K562 (cell line): ENCODE data around the gene NTRK3. TPM values are rescaled to one million over a fixed set of nuclear protein-coding genes. Genes with fewer than 3 reads are reported as not detected.

Source experiments
- ATAC-seq: fragments of 200-7000 bp; cut with Tn5 transposase; 3 replicates; pipeline ENCODE4 v1.9.1; 2020; ENCODE audit warnings: moderate library complexity
- BruUV-seq: library from RNA; stranded (reverse); fragments of 400-500 nt; replicated peaks from 2 replicates; lab custom pipeline; 2021; lab: Mats Ljungman, UMichigan
- CTCF ChIA-PET: fragments of 300-600 bp; formaldehyde crosslinking; extraction: SDS; loops from one replicate; lab custom pipeline; 2021; ENCODE audit warnings: low intra/inter-chr PET ratio; lab: Yijun Ruan, JAX
- POLR2A ChIA-PET: fragments of 300-600, 350-650 bp; sonication (Branson Sonifier 250); formaldehyde crosslinking; extraction: SDS; loops from one replicate; lab custom pipeline; 2021; ENCODE audit warnings: antibody characterized with exemption, inconsistent platforms; lab: Yijun Ruan, JAX
- DNase-seq, 4 experiments: peaks; one replicate each; pipeline versions ENCODE4 v3.0.0 to v3.0.0-alpha.2; 2011 to 2018; ENCODE audit warnings: low spot score in 3 of 4, mixed read lengths in 3 of 4; ENCODE audit errors: extremely low read depth in 1 of 4
- FAIRE-seq: peaks from 2 replicates; lab custom pipeline; 2011; peaks lifted over from hg19 to GRCh38; lab: Jason Lieb, UNC
- H2AFZ ChIP-seq: 2 replicates; pipeline ENCODE4 v1.6.0; 2011; ENCODE audit warnings: low read depth, low read length, control low read depth, inconsistent platforms
- H3K27ac ChIP-seq: fragments of 200-600 bp; 3 replicates; pipeline ENCODE4 v1.8.0; 2011; ENCODE audit warnings: low read depth, mild to moderate bottlenecking, control low read depth, inconsistent platforms, low read length, moderate library complexity, mixed read lengths; ENCODE audit errors: extremely low read depth
- H3K27me3 ChIP-seq, 2 experiments: fragments of 300-600 bp in 1 of 2; 2 replicates in 1 of 2; 3 replicates in 1 of 2; pipeline versions ENCODE4 v1.6.0 to v1.8.0; 2011; ENCODE audit warnings: inconsistent platforms in 2 of 2, low read length in 2 of 2, mild to moderate bottlenecking in 1 of 2, mixed read lengths in 1 of 2, moderate library complexity in 1 of 2; ENCODE audit not compliant: control insufficient read depth in 2 of 2, insufficient read depth in 2 of 2
- H3K36me3 ChIP-seq: fragments of 300-600 bp; 3 replicates; pipeline ENCODE4 v1.8.0; 2011; ENCODE audit warnings: mild to moderate bottlenecking, low read length, inconsistent platforms; ENCODE audit not compliant: control insufficient read depth, insufficient read depth
- H3K4me1 ChIP-seq, 2 experiments: fragments of 200-600 bp in 1 of 2; replicated peaks in 1 of 2; 2 replicates in 1 of 2; 3 replicates in 1 of 2; pipeline versions ENCODE4 v1.5.1 to v1.8.0; 2011; ENCODE audit warnings: inconsistent platforms in 2 of 2, low read length in 2 of 2, mild to moderate bottlenecking in 1 of 2, mixed read lengths in 1 of 2, moderate library complexity in 1 of 2; ENCODE audit not compliant: control insufficient read depth in 2 of 2, insufficient read depth in 2 of 2
- H3K4me2 ChIP-seq: 2 replicates; pipeline ENCODE4 v1.6.1; 2011; ENCODE audit warnings: low read length, control low read depth, inconsistent platforms, mixed read lengths; ENCODE audit not compliant: insufficient read depth
- H3K4me3 ChIP-seq: fragments of 200-600 bp; sonication (generic), shearing (Covaris generic); 2 replicates; pipeline ENCODE4 v1.5.1; 2016; ENCODE audit warnings: control low read depth, inconsistent platforms
- H3K79me2 ChIP-seq: fragments of 200-600 bp; 3 replicates; pipeline ENCODE4 v1.8.0; 2011; ENCODE audit warnings: low read length, inconsistent platforms; ENCODE audit not compliant: control insufficient read depth, insufficient read depth
- H3K9ac ChIP-seq, 2 experiments: 2 replicates each; pipeline versions ENCODE4 v1.6.0 to v1.6.1; 2011; ENCODE audit warnings: low read depth in 2 of 2, low read length in 2 of 2, control low read depth in 1 of 2, inconsistent platforms in 1 of 2, mild to moderate bottlenecking in 1 of 2, mixed read lengths in 1 of 2; ENCODE audit not compliant: insufficient read depth in 1 of 2
- H3K9me1 ChIP-seq: one replicate; pipeline ENCODE4 v1.6.0; 2011; ENCODE audit warnings: inconsistent platforms, mild to moderate bottlenecking, low read length, moderate library complexity; ENCODE audit not compliant: control insufficient read depth, insufficient read depth
- H3K9me3 ChIP-seq: replicated peaks from 2 replicates; pipeline ENCODE4 v1.5.1; 2011; ENCODE audit warnings: low read depth, low read length, inconsistent platforms; ENCODE audit not compliant: control insufficient read depth, insufficient read depth
- H4K20me1 ChIP-seq: replicated peaks from 2 replicates; pipeline ENCODE4 v1.6.1; 2011; ENCODE audit warnings: low read length, inconsistent platforms, mixed read lengths; ENCODE audit not compliant: control insufficient read depth, insufficient read depth
- C11orf30 ChIP-seq: fragments of 450-650 bp; IDR thresholded peaks from 2 replicates; pipeline ENCODE4 v1.6.1; 2016; ENCODE audit warnings: low read depth, mild to moderate bottlenecking
- CXXC5 ChIP-seq: fragments of 250-450 bp; sonication (Bioruptor Pico); IDR thresholded peaks from 2 replicates; pipeline ENCODE4 v1.8.0; 2022; ENCODE audit warnings: inconsistent platforms, mild to moderate bottlenecking, moderate library complexity
- HMGN3 ChIP-seq: IDR thresholded peaks from 2 replicates; pipeline ENCODE4 v1.6.1; 2011; ENCODE audit warnings: borderline replicate concordance, low read depth, mild to moderate bottlenecking, mixed read lengths, low read length; ENCODE audit not compliant: insufficient read length; ENCODE audit errors: extremely low read depth
- MAFF ChIP-seq: IDR thresholded peaks from 2 replicates; pipeline ENCODE4 v1.6.1; 2012; ENCODE audit warnings: low read length, improper control_type of control experiment
- MAFG ChIP-seq: fragments of 450-650 bp; conservative IDR thresholded peaks from 2 replicates; pipeline ENCODE4 v1.6.1; 2016; ENCODE audit warnings: missing genetic modification characterization, missing compliant biosample characterization
- MAFK ChIP-seq: IDR thresholded peaks from 2 replicates; pipeline ENCODE4 v1.6.1; 2011; ENCODE audit warnings: low read length, improper control_type of control experiment
- MCM5 ChIP-seq: fragments of 450-650 bp; IDR thresholded peaks from 2 replicates; pipeline ENCODE4 v1.6.1; 2016; ENCODE audit warnings: low read depth
- MED1 ChIP-seq: sonication (generic); formaldehyde crosslinking; IDR thresholded peaks from 2 replicates; pipeline ENCODE4 v1.8.1; 2023; ENCODE audit warnings: missing genetic modification reagents, borderline replicate concordance
- MTA2 ChIP-seq: fragments of 450-650 bp; IDR thresholded peaks from 2 replicates; pipeline ENCODE4 v1.6.1; 2016; ENCODE audit warnings: low read depth
- SPI1 ChIP-seq: IDR thresholded peaks from 2 replicates; pipeline ENCODE4 v1.6.1; 2011; ENCODE audit warnings: low read depth, low read length, control low read depth, borderline replicate concordance
- TAL1 ChIP-seq: fragments of 450-650 bp; IDR thresholded peaks from 2 replicates; pipeline ENCODE4 v1.6.1; 2016; ENCODE audit warnings: mild to moderate bottlenecking
- ZKSCAN8 ChIP-seq: fragments of 200-800 bp; sonication (Bioruptor generic); IDR thresholded peaks from 2 replicates; pipeline ENCODE4 v1.6.1; 2016; ENCODE audit warnings: missing genetic modification characterization, missing compliant biosample characterization
- ZNF316 ChIP-seq: fragments of 450-650 bp; IDR thresholded peaks from 2 replicates; pipeline ENCODE4 v1.6.1; 2016
- ZNF41 ChIP-seq: fragments of 250-450 bp; sonication (Bioruptor Pico); conservative IDR thresholded peaks from 2 replicates; pipeline ENCODE4 v1.4.0; 2020; ENCODE audit warnings: mild to moderate bottlenecking
- ZNF785 ChIP-seq: fragments of 250-450 bp; sonication (Bioruptor Pico); IDR thresholded peaks from 2 replicates; pipeline ENCODE4 v1.4.0; 2020; ENCODE audit warnings: mild to moderate bottlenecking
- WGBS: fragments of 100-300 bp; shearing (Covaris generic); methylation state at CpG from one replicate; pipeline ENCODE4 v1.1.6; 2016; ENCODE audit warnings: low coverage, mixed read lengths; ENCODE audit not compliant: insufficient coverage; ENCODE audit errors: missing lambda C conversion rate; 5-methylcytosine and 5-hydroxymethylcytosine counted together
- in situ Hi-C: fragments of 300-500 bp; cut with MboI; formaldehyde crosslinking; loops from 4 replicates; pipeline ENCODE4 v1.15.0; 2018; ENCODE audit warnings: inconsistent platforms, mixed read lengths
- intact Hi-C: fragments of 100-400 bp; cut with micrococcal nuclease; formaldehyde crosslinking; loops from 2 replicates; pipeline ENCODE4 v1.14.2; 2022
- polyA plus RNA-seq, 8 experiments: library from polyadenylated mRNA; depleted of rRNA in 4 of 8; stranded (reverse) in 5 of 8; unstranded in 3 of 8; fragments of >200 nt; fragmentation: Nextera tagmentation in 2 of 8; fragmentation: Illumina TruSeq in 1 of 8; extraction: Ambion mirVana in 2 of 8; extraction: Trizol in 1 of 8; gene quantifications; 2 replicates each; pipeline versions ENCODE4 v1.2.1 to v1.2.3, GENCODE V29; 2011 to 2014; ENCODE audit warnings: inconsistent platforms in 1 of 8, missing spikeins in 1 of 8
- total RNA-seq, 7 experiments: library from RNA; depleted of rRNA in 6 of 7; stranded (reverse); fragments of >200 nt in 6 of 7; fragmentation: Illumina TruSeq in 2 of 7; extraction: Trizol in 2 of 7; gene quantifications; 2 replicates each; pipeline versions ENCODE4 v1.2.1 to v1.2.3, GENCODE V29; 2011 to 2021; ENCODE audit warnings: low replicate concordance in 1 of 7
- TF ChIP-seq, protein P1 (sequence below): fragments of 450-650 bp; conservative IDR thresholded peaks from 2 replicates; pipeline ENCODE4 v1.6.1; 2016; ENCODE audit warnings: missing genetic modification characterization, low read depth, mild to moderate bottlenecking, missing compliant biosample characterization, moderate library complexity
- TF ChIP-seq, protein P2 (sequence below), 2 experiments: fragments of 450-650 bp; conservative IDR thresholded peaks; 2 replicates each; pipeline ENCODE4 v1.6.1; 2017; ENCODE audit warnings: mild to moderate bottlenecking in 2 of 2, moderate library complexity in 2 of 2
- TF ChIP-seq, protein P3 (sequence below): fragments of 450-650 bp; IDR thresholded peaks from 2 replicates; pipeline ENCODE4 v1.6.1; 2018; ENCODE audit warnings: mild to moderate bottlenecking, low read depth; ENCODE audit not compliant: partially characterized antibody
- TF ChIP-seq, protein P4 (sequence below): fragments of 450-650 bp; formaldehyde crosslinking; IDR thresholded peaks from 2 replicates; pipeline ENCODE4 v1.4.0; 2020; ENCODE audit warnings: mild to moderate bottlenecking
- TF ChIP-seq, protein P5 (sequence below): sonication (generic); formaldehyde crosslinking; IDR thresholded peaks from 2 replicates; pipeline ENCODE4 v1.9.0; 2022; ENCODE audit warnings: mild to moderate bottlenecking, missing genetic modification reagents

Gene NTRK3
- total and polyA plus RNA-seq, 9 of the 15 experiments (the other 6 are each of a cell fraction or from before 2014, with no cell fraction given): 0.11 to 0.13 TPM; not detected in 7

DNA sequence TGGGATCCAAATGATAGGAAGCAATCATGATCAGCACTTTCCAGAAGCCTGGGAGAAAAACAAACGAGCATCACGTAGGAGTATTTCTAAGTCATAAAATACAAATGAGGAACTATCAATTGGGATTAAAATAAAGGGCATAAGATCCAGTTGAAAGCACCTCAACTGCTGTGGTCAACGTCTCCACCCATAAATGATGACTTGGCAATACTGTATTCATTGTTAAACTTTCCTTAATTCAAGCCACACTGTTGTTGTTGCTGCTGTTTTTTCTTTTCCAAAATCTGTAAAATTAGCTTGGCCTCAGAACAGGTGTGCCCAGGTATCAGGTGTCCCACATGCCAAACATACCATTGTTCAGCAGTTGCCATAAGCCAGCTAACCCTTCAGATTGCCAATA is 395.8 kb downstream of the NTRK3 start:
- Histone ChIP-seq H3K4me3 (no peak overlapping the region), H3K79me2 (no peaks in the 10 kb centered on the region), H3K27ac (no peak overlapping the region), H4K20me1 (no peaks in the 10 kb centered on the region), H3K9ac (no peak overlapping the region), H3K4me2 (no peak overlapping the region), H3K36me3 (no peaks in the 10 kb centered on the region), H3K4me1 (no peaks in the 10 kb centered on the region), H3K9me3 (no peaks in the 10 kb centered on the region), H3K27me3 (no peaks in the 10 kb centered on the region), H2AFZ (no peak overlapping the region), H3K9me1 (no peaks in the 10 kb centered on the region)
- BruUV-seq: no TSS peak
- FAIRE-seq (no peak), ATAC-seq (no peak), DNase-seq (no peak)
- ChIA-PET CTCF (no interaction called here), POLR2A (no interaction called here)
- intact Hi-C loops: no loop called here
- in situ Hi-C loops: no loop called here
- WGBS: 2% methylated on average over 3 of the region's 3 CpGs
- TF ChIP-seq MAFG (tag) (peak; percentile 60), ZNF316 (peak; percentile 75), ZNF41 (CRISPR knock-in tag) (no peak), ZKSCAN8 (CRISPR knock-in tag) (no peak), MAFF (peak; percentile 76), C11orf30 (peak; percentile 62), MED1 (CRISPR knock-in tag) (no peak), MAFK (peak; percentile 79), HMGN3 (no peak), ZNF785 (CRISPR knock-in tag) (no peak), MCM5 (no peak), CXXC5 (CRISPR knock-in tag) (no peak), SPI1 (no peak), MTA2 (no peak), TAL1 (no peak)
- TF ChIP-seq, protein P1, sequence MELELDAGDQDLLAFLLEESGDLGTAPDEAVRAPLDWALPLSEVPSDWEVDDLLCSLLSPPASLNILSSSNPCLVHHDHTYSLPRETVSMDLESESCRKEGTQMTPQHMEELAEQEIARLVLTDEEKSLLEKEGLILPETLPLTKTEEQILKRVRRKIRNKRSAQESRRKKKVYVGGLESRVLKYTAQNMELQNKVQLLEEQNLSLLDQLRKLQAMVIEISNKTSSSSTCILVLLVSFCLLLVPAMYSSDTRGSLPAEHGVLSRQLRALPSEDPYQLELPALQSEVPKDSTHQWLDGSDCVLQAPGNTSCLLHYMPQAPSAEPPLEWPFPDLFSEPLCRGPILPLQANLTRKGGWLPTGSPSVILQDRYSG: no peak
- TF ChIP-seq, protein P2, sequence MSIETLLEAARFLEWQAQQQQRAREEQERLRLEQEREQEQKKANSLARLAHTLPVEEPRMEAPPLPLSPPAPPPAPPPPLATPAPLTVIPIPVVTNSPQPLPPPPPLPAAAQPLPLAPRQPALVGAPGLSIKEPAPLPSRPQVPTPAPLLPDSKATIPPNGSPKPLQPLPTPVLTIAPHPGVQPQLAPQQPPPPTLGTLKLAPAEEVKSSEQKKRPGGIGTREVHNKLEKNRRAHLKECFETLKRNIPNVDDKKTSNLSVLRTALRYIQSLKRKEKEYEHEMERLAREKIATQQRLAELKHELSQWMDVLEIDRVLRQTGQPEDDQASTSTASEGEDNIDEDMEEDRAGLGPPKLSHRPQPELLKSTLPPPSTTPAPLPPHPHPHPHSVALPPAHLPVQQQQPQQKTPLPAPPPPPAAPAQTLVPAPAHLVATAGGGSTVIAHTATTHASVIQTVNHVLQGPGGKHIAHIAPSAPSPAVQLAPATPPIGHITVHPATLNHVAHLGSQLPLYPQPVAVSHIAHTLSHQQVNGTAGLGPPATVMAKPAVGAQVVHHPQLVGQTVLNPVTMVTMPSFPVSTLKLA (conservative IDR thresholded peaks at IDR 0.05): no peak
- TF ChIP-seq, protein P3, sequence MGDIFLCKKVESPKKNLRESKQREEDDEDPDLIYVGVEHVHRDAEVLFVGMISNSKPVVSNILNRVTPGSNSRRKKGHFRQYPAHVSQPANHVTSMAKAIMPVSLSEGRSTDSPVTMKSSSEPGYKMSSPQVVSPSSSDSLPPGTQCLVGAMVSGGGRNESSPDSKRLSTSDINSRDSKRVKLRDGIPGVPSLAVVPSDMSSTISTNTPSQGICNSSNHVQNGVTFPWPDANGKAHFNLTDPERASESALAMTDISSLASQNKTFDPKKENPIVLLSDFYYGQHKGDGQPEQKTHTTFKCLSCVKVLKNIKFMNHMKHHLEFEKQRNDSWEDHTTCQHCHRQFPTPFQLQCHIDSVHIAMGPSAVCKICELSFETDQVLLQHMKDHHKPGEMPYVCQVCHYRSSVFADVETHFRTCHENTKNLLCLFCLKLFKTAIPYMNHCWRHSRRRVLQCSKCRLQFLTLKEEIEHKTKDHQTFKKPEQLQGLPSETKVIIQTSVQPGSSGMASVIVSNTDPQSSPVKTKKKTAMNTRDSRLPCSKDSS: no peak
- TF ChIP-seq, protein P4, sequence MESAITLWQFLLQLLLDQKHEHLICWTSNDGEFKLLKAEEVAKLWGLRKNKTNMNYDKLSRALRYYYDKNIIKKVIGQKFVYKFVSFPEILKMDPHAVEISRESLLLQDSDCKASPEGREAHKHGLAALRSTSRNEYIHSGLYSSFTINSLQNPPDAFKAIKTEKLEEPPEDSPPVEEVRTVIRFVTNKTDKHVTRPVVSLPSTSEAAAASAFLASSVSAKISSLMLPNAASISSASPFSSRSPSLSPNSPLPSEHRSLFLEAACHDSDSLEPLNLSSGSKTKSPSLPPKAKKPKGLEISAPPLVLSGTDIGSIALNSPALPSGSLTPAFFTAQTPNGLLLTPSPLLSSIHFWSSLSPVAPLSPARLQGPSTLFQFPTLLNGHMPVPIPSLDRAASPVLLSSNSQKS (CRISPR knock-in tag): no peak
- TF ChIP-seq, protein P5, sequence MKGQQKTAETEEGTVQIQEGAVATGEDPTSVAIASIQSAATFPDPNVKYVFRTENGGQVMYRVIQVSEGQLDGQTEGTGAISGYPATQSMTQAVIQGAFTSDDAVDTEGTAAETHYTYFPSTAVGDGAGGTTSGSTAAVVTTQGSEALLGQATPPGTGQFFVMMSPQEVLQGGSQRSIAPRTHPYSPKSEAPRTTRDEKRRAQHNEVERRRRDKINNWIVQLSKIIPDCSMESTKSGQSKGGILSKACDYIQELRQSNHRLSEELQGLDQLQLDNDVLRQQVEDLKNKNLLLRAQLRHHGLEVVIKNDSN (CRISPR knock-in tag): no peak
